HepG2 (cell line): ENCODE data around the gene KANSL3. TPM values are rescaled to one million over a fixed set of nuclear protein-coding genes. Genes with fewer than 3 reads are reported as not detected.
A peak's percentile ranks its signal among the peaks of the same experiment; 100 is the strongest.

Experiments
- ARHGAP35 ChIP-seq: sonication (generic); formaldehyde crosslinking; IDR thresholded peaks from 2 replicates; pipeline ENCODE4 v1.9.0; 2022; ENCODE audit warnings: mild to moderate bottlenecking, inconsistent platforms, moderate library complexity, missing genetic modification reagents, borderline replicate concordance
- MBD4 ChIP-seq: IDR thresholded peaks from 2 replicates; pipeline ENCODE4 v1.6.1; 2012; ENCODE audit warnings: low read length, inconsistent platforms, borderline replicate concordance
- MEIS1 ChIP-seq: sonication (generic); formaldehyde crosslinking; IDR thresholded peaks from 2 replicates; pipeline ENCODE4 v1.9.0; 2021; ENCODE audit warnings: mild to moderate bottlenecking, missing genetic modification reagents, moderate library complexity, borderline replicate concordance
- MXD3 ChIP-seq: IDR thresholded peaks from 2 replicates; pipeline ENCODE4 v1.6.1; 2016; ENCODE audit warnings: mild to moderate bottlenecking, missing biosample characterization, missing genetic modification reagents
- RARG ChIP-seq: sonication (generic); formaldehyde crosslinking; IDR thresholded peaks from 2 replicates; pipeline ENCODE4 v1.4.0; 2020; ENCODE audit warnings: low read depth, mild to moderate bottlenecking, missing genetic modification reagents
- TEAD3 ChIP-seq: optimal IDR thresholded peaks from 2 replicates; pipeline ENCODE3; 2016; ENCODE audit warnings: borderline replicate concordance
- TSC22D2 ChIP-seq: sonication (generic); formaldehyde crosslinking; IDR thresholded peaks from 2 replicates; pipeline ENCODE4 v1.5.1; 2020; ENCODE audit warnings: missing genetic modification reagents, mild to moderate bottlenecking, borderline replicate concordance
- ZNF138 ChIP-seq: sonication (generic); formaldehyde crosslinking; IDR thresholded peaks from 2 replicates; pipeline ENCODE4 v1.5.0; 2020; ENCODE audit warnings: mild to moderate bottlenecking, low read depth, missing genetic modification reagents
- ZNF580 ChIP-seq: IDR thresholded peaks from 2 replicates; pipeline ENCODE4 v1.6.1; 2016; ENCODE audit warnings: low read depth, borderline replicate concordance
- polyA plus RNA-seq, 8 experiments: library from polyadenylated mRNA; depleted of rRNA in 3 of 8; stranded (reverse) in 7 of 8; unstranded in 1 of 8; fragments of >200 nt; fragmentation: Illumina TruSeq in 4 of 8; extraction: Trizol in 4 of 8; gene quantifications; 2 replicates each; pipeline versions ENCODE4 v1.2.1 to v1.2.3, GENCODE V29; 2011 to 2016; ENCODE audit warnings: low read depth in 4 of 8, missing spikeins in 1 of 8, mixed read lengths in 1 of 8; ENCODE audit not compliant: insufficient read depth in 1 of 8
- total RNA-seq, 5 experiments: library from RNA; depleted of rRNA; stranded (reverse); fragments of >200 nt; fragmentation: Illumina TruSeq; extraction: Trizol; gene quantifications; 2 replicates each; pipeline ENCODE4 v1.2.3, GENCODE V29; 2016; ENCODE audit warnings: low read depth in 1 of 5
- TF ChIP-seq, protein P1 (sequence below): sonication (generic); formaldehyde crosslinking; IDR thresholded peaks from 2 replicates; pipeline ENCODE4 v1.4.0; 2020; ENCODE audit warnings: missing genetic modification reagents
- TF ChIP-seq, protein P2 (sequence below): IDR thresholded peaks from 2 replicates; pipeline ENCODE4 v1.6.1; 2016; ENCODE audit warnings: mild to moderate bottlenecking

The KANSL3 gene
- total and polyA plus RNA-seq, 2 of the 13 experiments (the other 11 are each of a cell fraction or from before 2014, with no cell fraction given): 20.8 to 37.3 TPM

DNA sequence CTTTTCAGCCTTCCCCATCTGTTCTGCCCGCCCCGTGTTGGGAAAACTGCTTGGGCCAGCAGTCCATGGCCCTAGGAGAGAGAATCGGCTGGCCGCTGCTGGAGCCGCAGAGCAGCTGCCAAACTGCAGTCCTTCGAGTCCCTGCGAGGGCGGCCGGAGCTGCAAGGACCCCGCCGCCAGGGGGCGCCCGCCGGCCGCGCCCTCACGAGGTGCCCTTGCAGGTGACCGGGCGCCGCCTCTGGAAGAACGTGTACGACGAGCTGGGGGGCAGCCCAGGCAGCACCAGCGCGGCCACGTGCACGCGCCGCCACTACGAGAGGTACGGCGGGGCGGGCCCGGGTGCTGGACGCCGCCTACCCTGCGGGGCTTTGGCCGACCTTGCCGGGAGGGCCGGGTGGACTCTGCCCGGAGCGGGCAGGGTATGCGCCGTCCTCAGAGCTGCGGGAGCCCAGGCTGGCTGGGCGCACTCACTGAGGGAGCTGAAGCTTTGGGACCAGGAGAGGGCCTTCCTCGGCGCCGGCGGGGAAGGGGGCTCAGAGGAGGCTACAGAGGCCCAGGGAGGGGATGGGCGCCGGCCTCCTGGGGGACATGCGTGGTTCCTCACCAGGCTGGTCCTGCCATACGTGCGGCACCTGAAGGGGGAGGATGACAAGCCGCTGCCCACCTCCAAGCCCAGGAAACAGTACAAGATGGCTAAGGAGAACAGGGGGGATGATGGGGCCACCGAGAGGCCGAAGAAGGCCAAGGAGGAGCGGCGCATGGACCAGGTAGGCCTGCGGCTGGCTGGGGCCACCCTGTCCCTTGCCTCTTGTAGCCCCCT, 87.9 kb downstream of the KANSL3 start (continued):
- TF ChIP-seq, protein P1, sequence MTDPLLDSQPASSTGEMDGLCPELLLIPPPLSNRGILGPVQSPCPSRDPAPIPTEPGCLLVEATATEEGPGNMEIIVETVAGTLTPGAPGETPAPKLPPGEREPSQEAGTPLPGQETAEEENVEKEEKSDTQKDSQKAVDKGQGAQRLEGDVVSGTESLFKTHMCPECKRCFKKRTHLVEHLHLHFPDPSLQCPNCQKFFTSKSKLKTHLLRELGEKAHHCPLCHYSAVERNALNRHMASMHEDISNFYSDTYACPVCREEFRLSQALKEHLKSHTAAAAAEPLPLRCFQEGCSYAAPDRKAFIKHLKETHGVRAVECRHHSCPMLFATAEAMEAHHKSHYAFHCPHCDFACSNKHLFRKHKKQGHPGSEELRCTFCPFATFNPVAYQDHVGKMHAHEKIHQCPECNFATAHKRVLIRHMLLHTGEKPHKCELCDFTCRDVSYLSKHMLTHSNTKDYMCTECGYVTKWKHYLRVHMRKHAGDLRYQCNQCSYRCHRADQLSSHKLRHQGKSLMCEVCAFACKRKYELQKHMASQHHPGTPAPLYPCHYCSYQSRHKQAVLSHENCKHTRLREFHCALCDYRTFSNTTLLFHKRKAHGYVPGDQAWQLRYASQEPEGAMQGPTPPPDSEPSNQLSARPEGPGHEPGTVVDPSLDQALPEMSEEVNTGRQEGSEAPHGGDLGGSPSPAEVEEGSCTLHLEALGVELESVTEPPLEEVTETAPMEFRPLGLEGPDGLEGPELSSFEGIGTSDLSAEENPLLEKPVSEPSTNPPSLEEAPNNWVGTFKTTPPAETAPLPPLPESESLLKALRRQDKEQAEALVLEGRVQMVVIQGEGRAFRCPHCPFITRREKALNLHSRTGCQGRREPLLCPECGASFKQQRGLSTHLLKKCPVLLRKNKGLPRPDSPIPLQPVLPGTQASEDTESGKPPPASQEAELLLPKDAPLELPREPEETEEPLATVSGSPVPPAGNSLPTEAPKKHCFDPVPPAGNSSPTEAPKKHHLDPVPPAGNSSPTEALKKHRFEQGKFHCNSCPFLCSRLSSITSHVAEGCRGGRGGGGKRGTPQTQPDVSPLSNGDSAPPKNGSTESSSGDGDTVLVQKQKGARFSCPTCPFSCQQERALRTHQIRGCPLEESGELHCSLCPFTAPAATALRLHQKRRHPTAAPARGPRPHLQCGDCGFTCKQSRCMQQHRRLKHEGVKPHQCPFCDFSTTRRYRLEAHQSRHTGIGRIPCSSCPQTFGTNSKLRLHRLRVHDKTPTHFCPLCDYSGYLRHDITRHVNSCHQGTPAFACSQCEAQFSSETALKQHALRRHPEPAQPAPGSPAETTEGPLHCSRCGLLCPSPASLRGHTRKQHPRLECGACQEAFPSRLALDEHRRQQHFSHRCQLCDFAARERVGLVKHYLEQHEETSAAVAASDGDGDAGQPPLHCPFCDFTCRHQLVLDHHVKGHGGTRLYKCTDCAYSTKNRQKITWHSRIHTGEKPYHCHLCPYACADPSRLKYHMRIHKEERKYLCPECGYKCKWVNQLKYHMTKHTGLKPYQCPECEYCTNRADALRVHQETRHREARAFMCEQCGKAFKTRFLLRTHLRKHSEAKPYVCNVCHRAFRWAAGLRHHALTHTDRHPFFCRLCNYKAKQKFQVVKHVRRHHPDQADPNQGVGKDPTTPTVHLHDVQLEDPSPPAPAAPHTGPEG (CRISPR knock-in tag): peak; percentile 72
- TF ChIP-seq MBD4 (no peak), RARG (peak; percentile 16; the same call in 1 of the 2 replicates), TSC22D2 (CRISPR knock-in tag) (peak; percentile 98; the same call in 1 of the 2 replicates), ZNF580 (peak; percentile 79; the same call in 1 of the 2 replicates), MXD3 (CRISPR knock-in tag) (peak; percentile 80; the same call in 1 of the 2 replicates), ARHGAP35 (CRISPR knock-in tag) (peak; percentile 96; the same call in 1 of the 2 replicates), TEAD3 (CRISPR knock-in tag) (peak; percentile 77), MEIS1 (CRISPR knock-in tag) (peak; percentile 18; the same call in 1 of the 2 replicates), ZNF138 (CRISPR knock-in tag) (no peak)
- TF ChIP-seq, protein P2, sequence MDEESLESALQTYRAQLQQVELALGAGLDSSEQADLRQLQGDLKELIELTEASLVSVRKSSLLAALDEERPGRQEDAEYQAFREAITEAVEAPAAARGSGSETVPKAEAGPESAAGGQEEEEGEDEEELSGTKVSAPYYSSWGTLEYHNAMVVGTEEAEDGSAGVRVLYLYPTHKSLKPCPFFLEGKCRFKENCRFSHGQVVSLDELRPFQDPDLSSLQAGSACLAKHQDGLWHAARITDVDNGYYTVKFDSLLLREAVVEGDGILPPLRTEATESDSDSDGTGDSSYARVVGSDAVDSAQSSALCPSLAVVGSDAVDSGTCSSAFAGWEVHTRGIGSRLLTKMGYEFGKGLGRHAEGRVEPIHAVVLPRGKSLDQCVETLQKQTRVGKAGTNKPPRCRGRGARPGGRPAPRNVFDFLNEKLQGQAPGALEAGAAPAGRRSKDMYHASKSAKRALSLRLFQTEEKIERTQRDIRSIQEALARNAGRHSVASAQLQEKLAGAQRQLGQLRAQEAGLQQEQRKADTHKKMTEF (CRISPR knock-in tag): peak; percentile 98
